ENCODE measurements around the gene C5orf34. TPM values are rescaled to one million over a fixed set of nuclear protein-coding genes. Genes with fewer than 3 reads are reported as not detected.
"Not testable (repeated sequence)": the region's sequence is repeated elsewhere in the genome, so short reads cannot be mapped to it uniquely, and the experiment has no call there.

The C5orf34 gene
- total RNA-seq, 4 donors from 2014 or later, result 0.16 to 0.27 (median 0.20) TPM; not detected in 1

DNA sequence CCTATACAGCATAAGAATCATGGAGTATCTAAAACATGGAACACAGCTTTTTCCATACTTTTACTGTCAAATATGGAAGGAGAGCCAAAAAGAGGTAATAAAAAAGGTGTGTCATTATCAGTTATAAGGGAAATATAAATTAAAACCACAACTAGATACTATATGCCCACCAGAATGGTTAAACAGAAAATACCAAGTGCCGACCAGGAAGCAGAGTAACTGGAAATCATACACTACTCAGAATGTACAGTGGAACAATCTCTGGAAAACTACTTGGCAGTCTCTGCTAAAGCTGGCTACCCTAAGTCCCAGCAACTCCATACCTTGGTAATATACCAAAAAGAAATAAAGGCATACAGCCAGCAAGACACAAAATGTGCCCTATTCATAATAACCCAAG lies 39.5 kb upstream of the C5orf34 start:
- no peak for ATAC-seq
- intact Hi-C loops (cut with DNase I; ENCODE audit: low total_unique reads), result no loop called here
- in situ Hi-C loops (cut with MboI; ENCODE audit: low sequenced_read_pairs in 4 of 4), result loop anchor here in 1 of 4 donors (10.0 kb wide), 1 partner anchor 80 kb away; no protein-coding TSS in a partner anchor
- TF ChIP-seq CTCF (IDR thresholded peaks at IDR 0.05 in 4 of 5, conservative IDR thresholded peaks at IDR 0.05 in 1 of 5), result no peak
- TF ChIP-seq POLR2A (IDR thresholded peaks at IDR 0.05), result no peak
- Histone ChIP-seq H3K27me3 (no peaks in the 10 kb centered on the region), H3K9me3 (no peaks in the 10 kb centered on the region), H3K27ac (peak overlapping the region in 3 of 4 donors; percentile 2 to 98 (median 4)), H3K36me3 (peaks cover 0 to 2% of the 10 kb centered on the region in 2 donors), H3K4me1 (peaks cover 41 to 51% of the 10 kb centered on the region in 2 donors), H3K4me3 (peak overlapping the region in 1 of 4 donors; percentile 96)
- no peak for DNase-seq

DNA sequence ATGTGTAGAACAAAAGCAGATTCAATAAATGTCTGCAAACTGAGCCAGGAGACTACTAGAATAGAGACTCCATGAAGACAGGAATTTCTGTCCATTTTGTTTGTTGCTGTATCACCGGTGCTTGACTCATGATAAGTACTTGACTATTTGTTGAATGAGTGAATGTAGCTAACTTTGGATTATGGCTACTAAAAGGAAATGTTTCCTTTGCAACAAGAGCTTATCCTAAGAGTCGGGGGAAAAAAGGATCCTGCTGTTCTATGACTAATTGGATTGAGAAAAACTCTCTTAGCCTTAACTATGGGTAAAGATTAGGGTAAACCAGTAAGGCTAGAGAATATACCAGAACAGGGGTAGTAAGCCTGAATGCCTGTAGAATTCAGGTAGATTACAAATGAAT lies 38.4 kb upstream of the C5orf34 start:
- H3K36me3 ChIP-seq, result peaks cover 0 to 7% of the 10 kb centered on the region in 2 donors
- peak overlapping the region in 3 of 4 donors; percentile 9 to 98 (median 32) for H3K27ac ChIP-seq
- H3K9me3 ChIP-seq, result no peaks in the 10 kb centered on the region
- peaks cover 49 to 57% of the 10 kb centered on the region in 2 donors for H3K4me1 ChIP-seq
- TF ChIP-seq CTCF (IDR thresholded peaks at IDR 0.05 in 4 of 5, conservative IDR thresholded peaks at IDR 0.05 in 1 of 5) (no peak), POLR2A (IDR thresholded peaks at IDR 0.05) (no peak)
- ATAC-seq, result no peak
- no peak overlapping the region for H3K4me3 ChIP-seq
- intact Hi-C loops (cut with DNase I; ENCODE audit: low total_unique reads) (no loop called here), in situ Hi-C loops (cut with MboI; ENCODE audit: low sequenced_read_pairs in 4 of 4) (loop anchor here in 1 of 4 donors (10.0 kb wide), 1 partner anchor 81 kb away; no protein-coding TSS in a partner anchor)
- no peaks in the 10 kb centered on the region for H3K27me3 ChIP-seq
- no peak for DNase-seq

DNA sequence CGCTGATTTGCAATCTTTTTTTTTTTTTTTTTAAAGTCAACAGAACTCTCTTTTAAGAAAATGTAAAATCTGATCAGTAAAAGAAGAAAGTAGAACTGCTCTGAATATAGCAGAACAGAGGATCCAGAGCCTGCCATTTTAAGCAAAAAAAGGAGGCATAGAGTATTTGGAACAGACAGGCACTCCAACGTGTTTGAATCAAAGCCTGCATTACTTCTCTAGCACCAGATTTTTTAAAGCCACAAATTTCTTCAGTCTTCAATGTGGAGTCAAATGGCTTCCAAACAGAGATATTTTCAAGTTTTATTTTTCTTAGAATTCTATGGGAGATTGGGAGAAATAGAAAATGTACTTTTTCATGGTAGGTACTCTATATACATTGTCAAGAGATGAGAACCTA lies 36.8 kb upstream of the C5orf34 start:
- no peaks in the 10 kb centered on the region for H3K9me3 ChIP-seq
- intact Hi-C loops (cut with DNase I; ENCODE audit: low total_unique reads) (no loop called here), in situ Hi-C loops (cut with MboI; ENCODE audit: low sequenced_read_pairs in 4 of 4) (loop anchor here in 1 of 4 donors (10.0 kb wide), 1 partner anchor 83 kb away; no protein-coding TSS in a partner anchor)
- DNase-seq (no peak), ATAC-seq (no peak)
- no peaks in the 10 kb centered on the region for H3K27me3 ChIP-seq
- no peak for TF ChIP-seq POLR2A (IDR thresholded peaks at IDR 0.05)
- TF ChIP-seq CTCF (IDR thresholded peaks at IDR 0.05 in 4 of 5, conservative IDR thresholded peaks at IDR 0.05 in 1 of 5), result no peak
- peaks cover 51 to 57% of the 10 kb centered on the region in 2 donors for H3K4me1 ChIP-seq
- peaks cover 0 to 18% of the 10 kb centered on the region in 2 donors for H3K36me3 ChIP-seq
- H3K27ac ChIP-seq, result no peak overlapping the region
- no peak overlapping the region for H3K4me3 ChIP-seq

DNA sequence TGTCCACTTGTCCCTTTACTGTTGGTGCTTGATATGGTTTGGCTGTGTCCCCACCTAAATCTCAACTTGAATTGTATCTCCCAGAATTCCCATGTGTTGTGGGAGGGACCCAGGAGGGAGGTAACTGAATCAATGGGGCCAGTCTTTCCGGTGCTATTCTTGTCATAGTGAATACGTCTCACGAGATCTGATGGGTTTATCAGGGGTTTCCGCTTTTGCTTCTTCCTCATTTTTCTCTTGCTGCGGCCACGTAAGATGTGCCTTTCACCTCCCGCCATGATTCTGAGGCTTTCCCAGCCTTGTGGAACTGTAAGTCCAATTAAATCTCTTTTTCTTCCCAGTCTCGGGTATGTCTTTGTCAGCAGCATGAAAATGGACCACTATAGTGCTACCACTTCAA lies 34.3 kb upstream of the C5orf34 start:
- H3K27ac ChIP-seq; intact Hi-C loops (cut with DNase I; ENCODE audit: low total_unique reads); H3K9me3 ChIP-seq; in situ Hi-C loops (cut with MboI; ENCODE audit: low sequenced_read_pairs in 4 of 4); H3K4me3 ChIP-seq; DNase-seq; H3K27me3 ChIP-seq; ATAC-seq: not testable (repeated sequence)
- H3K4me1 ChIP-seq, result peaks cover 33 to 41% of the 10 kb centered on the region in 2 donors
- peaks cover 0 to 40% of the 10 kb centered on the region in 2 donors for H3K36me3 ChIP-seq

DNA sequence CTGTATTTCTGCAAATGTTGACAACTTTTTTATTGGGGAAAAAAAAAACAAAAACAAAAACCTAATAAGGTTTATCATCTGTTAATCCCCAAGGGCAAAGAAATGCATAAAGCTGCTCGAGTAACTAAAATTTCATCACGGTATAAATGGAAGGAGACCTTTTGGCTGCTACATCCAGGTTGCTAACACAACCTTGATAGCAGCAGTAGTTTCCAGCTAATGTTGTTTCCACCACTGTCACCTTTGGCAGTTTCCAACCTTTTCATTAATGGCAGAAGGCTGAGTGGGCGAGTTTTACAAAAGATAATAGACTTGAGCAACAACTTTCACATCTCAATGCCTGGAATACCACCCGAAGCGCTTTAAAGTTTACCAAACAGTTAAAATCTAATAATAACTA lies 33.4 kb upstream of the C5orf34 start:
- peaks cover 25 to 32% of the 10 kb centered on the region in 2 donors for H3K4me1 ChIP-seq
- no peak overlapping the region for H3K4me3 ChIP-seq
- DNase-seq, result no peak
- H3K27ac ChIP-seq, result no peak overlapping the region
- intact Hi-C loops (cut with DNase I; ENCODE audit: low total_unique reads) (no loop called here), in situ Hi-C loops (cut with MboI; ENCODE audit: low sequenced_read_pairs in 4 of 4) (no loop called here)
- no peak for TF ChIP-seq POLR2A (IDR thresholded peaks at IDR 0.05)
- TF ChIP-seq CTCF (IDR thresholded peaks at IDR 0.05 in 4 of 5, conservative IDR thresholded peaks at IDR 0.05 in 1 of 5), result no peak
- H3K9me3 ChIP-seq, result no peaks in the 10 kb centered on the region
- H3K36me3 ChIP-seq, result peaks cover 0 to 47% of the 10 kb centered on the region in 2 donors
- no peaks in the 10 kb centered on the region for H3K27me3 ChIP-seq
- no peak for ATAC-seq
